ENCODE measurements around the gene TIAM1.

The TIAM1 gene

GRCh38 chr21:31111093-31111492 is 233.0 kb downstream of the TIAM1 start:
- Histone ChIP-seq H3K4me2 (ENCODE audit: insufficient read depth, low read length, poor library complexity, severe bottlenecking) (no peak overlapping the region), H3K23ac (ENCODE audit: low read depth, low read length, poor library complexity) (no peak overlapping the region), H3K4ac (ENCODE audit: low read length) (no peak overlapping the region), H3K9me3 (replicated peaks in 1 of 2; ENCODE audit: control insufficient read depth in 2 of 2, insufficient read depth in 1 of 2, low read depth in 1 of 2, low read length in 2 of 2) (peaks cover 0 to 5% of the 10 kb centered on the region in 2 donors), H2BK5ac (ENCODE audit: low read length) (no peak overlapping the region), H2AFZ (ENCODE audit: low read length) (no peak overlapping the region), H3K79me1 (ENCODE audit: low read depth, low read length) (no peaks in the 10 kb centered on the region), H2BK15ac (ENCODE audit: low read length) (no peak overlapping the region), H2AK5ac (ENCODE audit: low read depth, low read length) (peak overlapping the region; percentile 20), H3K36me3 (replicated peaks in 1 of 2; ENCODE audit: control insufficient read depth in 2 of 2, insufficient read depth in 2 of 2, low read length in 2 of 2) (no peaks in the 10 kb centered on the region), H3K18ac (ENCODE audit: low read length) (peak overlapping the region; percentile 44), H3K27me3 (ENCODE audit: control insufficient read depth in 3 of 3, insufficient read depth in 3 of 3, low read depth in 1 of 3, low read length in 3 of 3) (no peaks in the 10 kb centered on the region), H2BK12ac (ENCODE audit: low read length) (no peak overlapping the region), H3K4me3 (ENCODE audit: low read length in 2 of 2) (no peak overlapping the region), H3K27ac (replicated peaks; ENCODE audit: low read length) (no peak overlapping the region), H3K4me1 (ENCODE audit: control insufficient read depth in 2 of 2, insufficient read depth in 1 of 2, low read depth in 1 of 2, low read length in 2 of 2) (peaks cover 3 to 7% of the 10 kb centered on the region in 2 donors), H4K91ac (ENCODE audit: low read depth, low read length, poor library complexity) (no peak overlapping the region), H4K8ac (ENCODE audit: low read depth, low read length) (no peak overlapping the region), H2BK120ac (ENCODE audit: low read depth, low read length) (no peak overlapping the region), H3K14ac (ENCODE audit: low read length) (peak overlapping the region; percentile 9), H3K9ac (ENCODE audit: low read depth, low read length, poor library complexity) (peak overlapping the region; percentile 0)
- no peak for DNase-seq (ENCODE audit: low spot score)
- no CpG with 5 or more reads among the region's 6 CpGs for WGBS, 2 donors (ENCODE audit: extremely low coverage in 2 of 2, insufficient read length in 2 of 2, insufficient replicate concordance in 1 of 2)

GRCh38 chr21:31110430-31110829 is 233.6 kb downstream of the TIAM1 start:
- H3K4me1 ChIP-seq (ENCODE audit: control insufficient read depth in 2 of 2, insufficient read depth in 1 of 2, low read depth in 1 of 2, low read length in 2 of 2) = peaks cover 3 to 7% of the 10 kb centered on the region in 2 donors
- no peak overlapping the region for H2BK120ac ChIP-seq (ENCODE audit: low read depth, low read length)
- no peak overlapping the region for H3K9ac ChIP-seq (ENCODE audit: low read depth, low read length, poor library complexity)
- H2BK12ac ChIP-seq (ENCODE audit: low read length) = no peak overlapping the region
- no peak overlapping the region for H2BK15ac ChIP-seq (ENCODE audit: low read length)
- no peaks in the 10 kb centered on the region for H3K27me3 ChIP-seq (ENCODE audit: control insufficient read depth in 3 of 3, insufficient read depth in 3 of 3, low read depth in 1 of 3, low read length in 3 of 3)
- H3K14ac ChIP-seq (ENCODE audit: low read length) = no peak overlapping the region
- H3K4me3 ChIP-seq (ENCODE audit: low read length in 2 of 2) = no peak overlapping the region
- no peak overlapping the region for H4K91ac ChIP-seq (ENCODE audit: low read depth, low read length, poor library complexity)
- H3K18ac ChIP-seq (ENCODE audit: low read length) = no peak overlapping the region
- no peaks in the 10 kb centered on the region for H3K79me1 ChIP-seq (ENCODE audit: low read depth, low read length)
- H2BK5ac ChIP-seq (ENCODE audit: low read length) = no peak overlapping the region
- H2AK5ac ChIP-seq (ENCODE audit: low read depth, low read length) = no peak overlapping the region
- no CpG with 5 or more reads among the region's 4 CpGs for WGBS, 2 donors (ENCODE audit: extremely low coverage in 2 of 2, insufficient read length in 2 of 2, insufficient replicate concordance in 1 of 2)
- H3K4me2 ChIP-seq (ENCODE audit: insufficient read depth, low read length, poor library complexity, severe bottlenecking) = no peak overlapping the region
- no peaks in the 10 kb centered on the region for H3K36me3 ChIP-seq (replicated peaks in 1 of 2; ENCODE audit: control insufficient read depth in 2 of 2, insufficient read depth in 2 of 2, low read length in 2 of 2)
- DNase-seq (ENCODE audit: low spot score) = no peak
- no peak overlapping the region for H2AFZ ChIP-seq (ENCODE audit: low read length)
- H3K9me3 ChIP-seq (replicated peaks in 1 of 2; ENCODE audit: control insufficient read depth in 2 of 2, insufficient read depth in 1 of 2, low read depth in 1 of 2, low read length in 2 of 2) = peaks cover 0 to 5% of the 10 kb centered on the region in 2 donors
- H4K8ac ChIP-seq (ENCODE audit: low read depth, low read length) = no peak overlapping the region
- no peak overlapping the region for H3K27ac ChIP-seq (replicated peaks; ENCODE audit: low read length)
- H3K23ac ChIP-seq (ENCODE audit: low read depth, low read length, poor library complexity) = no peak overlapping the region
- H3K4ac ChIP-seq (ENCODE audit: low read length) = no peak overlapping the region

- Histone ChIP-seq H3K4me3 (ENCODE audit: low read length in 2 of 2) (no peak overlapping the region), H2BK120ac (ENCODE audit: low read depth, low read length) (no peak overlapping the region), H4K91ac (ENCODE audit: low read depth, low read length, poor library complexity) (no peak overlapping the region), H3K4ac (ENCODE audit: low read length) (no peak overlapping the region), H3K9ac (ENCODE audit: low read depth, low read length, poor library complexity) (no peak overlapping the region), H3K18ac (ENCODE audit: low read length) (no peak overlapping the region), H3K27ac (replicated peaks; ENCODE audit: low read length) (no peak overlapping the region), H2AK5ac (ENCODE audit: low read depth, low read length) (no peak overlapping the region), H3K9me3 (replicated peaks in 1 of 2; ENCODE audit: control insufficient read depth in 2 of 2, insufficient read depth in 1 of 2, low read depth in 1 of 2, low read length in 2 of 2) (peaks cover 0 to 5% of the 10 kb centered on the region in 2 donors), H3K36me3 (replicated peaks in 1 of 2; ENCODE audit: control insufficient read depth in 2 of 2, insufficient read depth in 2 of 2, low read length in 2 of 2) (no peaks in the 10 kb centered on the region), H3K79me1 (ENCODE audit: low read depth, low read length) (no peaks in the 10 kb centered on the region), H2BK5ac (ENCODE audit: low read length) (no peak overlapping the region), H3K4me1 (ENCODE audit: control insufficient read depth in 2 of 2, insufficient read depth in 1 of 2, low read depth in 1 of 2, low read length in 2 of 2) (peaks cover 3 to 7% of the 10 kb centered on the region in 2 donors), H3K4me2 (ENCODE audit: insufficient read depth, low read length, poor library complexity, severe bottlenecking) (no peak overlapping the region), H2BK12ac (ENCODE audit: low read length) (no peak overlapping the region), H2BK15ac (ENCODE audit: low read length) (no peak overlapping the region), H3K23ac (ENCODE audit: low read depth, low read length, poor library complexity) (no peak overlapping the region), H3K27me3 (ENCODE audit: control insufficient read depth in 3 of 3, insufficient read depth in 3 of 3, low read depth in 1 of 3, low read length in 3 of 3) (no peaks in the 10 kb centered on the region), H3K14ac (ENCODE audit: low read length) (no peak overlapping the region), H2AFZ (ENCODE audit: low read length) (no peak overlapping the region), H4K8ac (ENCODE audit: low read depth, low read length) (no peak overlapping the region)
- DNase-seq (ENCODE audit: low spot score) = no peak
- no CpG with 5 or more reads among the region's 1 CpG for WGBS, 2 donors (ENCODE audit: extremely low coverage in 2 of 2, insufficient read length in 2 of 2, insufficient replicate concordance in 1 of 2)
Observed at GRCh38 chr21:31107871-31108270, 236.2 kb downstream of the TIAM1 start.

- Histone ChIP-seq H4K91ac (ENCODE audit: low read depth, low read length, poor library complexity) (no peak overlapping the region), H3K9ac (ENCODE audit: low read depth, low read length, poor library complexity) (no peak overlapping the region)
- DNase-seq (ENCODE audit: low spot score) = no peak
Observed at GRCh38 chr21:31107176-31107785, 236.8 kb downstream of the TIAM1 start.

More at GRCh38 chr21:31107176-31107785, 236.8 kb downstream of the TIAM1 start:
- no peak overlapping the region for H3K18ac ChIP-seq (ENCODE audit: low read length)
- no peak overlapping the region for H2AK5ac ChIP-seq (ENCODE audit: low read depth, low read length)
- H3K4me2 ChIP-seq (ENCODE audit: insufficient read depth, low read length, poor library complexity, severe bottlenecking) = no peak overlapping the region
- no peak overlapping the region for H3K4ac ChIP-seq (ENCODE audit: low read length)
- H3K79me1 ChIP-seq (ENCODE audit: low read depth, low read length) = no peaks in the 10 kb centered on the region
- no peak overlapping the region for H3K14ac ChIP-seq (ENCODE audit: low read length)
- no peak overlapping the region for H2BK12ac ChIP-seq (ENCODE audit: low read length)
- no CpG with 5 or more reads among the region's 4 CpGs for WGBS, 2 donors (ENCODE audit: extremely low coverage in 2 of 2, insufficient read length in 2 of 2, insufficient replicate concordance in 1 of 2)
- no peak overlapping the region for H2BK15ac ChIP-seq (ENCODE audit: low read length)
- no peak overlapping the region for H2BK120ac ChIP-seq (ENCODE audit: low read depth, low read length)
- no peak overlapping the region for H3K4me3 ChIP-seq (ENCODE audit: low read length in 2 of 2)
- no peak overlapping the region for H2BK5ac ChIP-seq (ENCODE audit: low read length)
- no peaks in the 10 kb centered on the region for H3K36me3 ChIP-seq (replicated peaks in 1 of 2; ENCODE audit: control insufficient read depth in 2 of 2, insufficient read depth in 2 of 2, low read length in 2 of 2)
- H3K4me1 ChIP-seq (ENCODE audit: control insufficient read depth in 2 of 2, insufficient read depth in 1 of 2, low read depth in 1 of 2, low read length in 2 of 2) = peaks cover 3 to 7% of the 10 kb centered on the region in 2 donors
- H3K23ac ChIP-seq (ENCODE audit: low read depth, low read length, poor library complexity) = no peak overlapping the region
- H2AFZ ChIP-seq (ENCODE audit: low read length) = no peak overlapping the region
- H3K27me3 ChIP-seq (ENCODE audit: control insufficient read depth in 3 of 3, insufficient read depth in 3 of 3, low read depth in 1 of 3, low read length in 3 of 3) = no peaks in the 10 kb centered on the region
- no peak overlapping the region for H4K8ac ChIP-seq (ENCODE audit: low read depth, low read length)
- no peak overlapping the region for H3K27ac ChIP-seq (replicated peaks; ENCODE audit: low read length)
- H3K9me3 ChIP-seq (replicated peaks in 1 of 2; ENCODE audit: control insufficient read depth in 2 of 2, insufficient read depth in 1 of 2, low read depth in 1 of 2, low read length in 2 of 2) = peaks cover 0 to 5% of the 10 kb centered on the region in 2 donors
